PC-9 (cell line): ENCODE measurements around the gene FGF9. TPM values are rescaled to one million over a fixed set of nuclear protein-coding genes. Genes with fewer than 3 reads are reported as not detected.

Experiments
- BruUV-seq: library from RNA; stranded (reverse); fragments of 400-500 nt; replicated peaks from 2 replicates; lab custom pipeline; 2021; lab: Mats Ljungman, UMichigan
- CTCF ChIA-PET: fragments of 300-600 bp; sonication (Branson Sonifier 250); formaldehyde crosslinking; loops from one replicate; lab custom pipeline; 2022; ENCODE audit warnings: antibody characterized with exemption; lab: Charles Lee
- POLR2A ChIA-PET: fragments of 300-600 bp; sonication (Branson Sonifier 250); formaldehyde crosslinking; loops from one replicate; lab custom pipeline; 2022; ENCODE audit warnings: antibody characterized with exemption; ENCODE audit not compliant: unreplicated experiment; lab: Charles Lee
- DNase-seq, 2 experiments: peaks; one replicate each; pipeline versions ENCODE4 v3.0.0 to v3.0.0-alpha.2; 2015 to 2022; ENCODE audit warnings: mixed read lengths in 1 of 2
- H2AFZ ChIP-seq: fragments of 200-600 bp; sonication (generic); 2 replicates; pipeline ENCODE4 v1.8.1; 2017; ENCODE audit warnings: antibody characterized with exemption
- H3F3A ChIP-seq: fragments of 200-600 bp; sonication (generic); 2 replicates; pipeline ENCODE4 v1.8.1; 2017; ENCODE audit warnings: antibody characterized with exemption, mild to moderate bottlenecking, low read depth; ENCODE audit not compliant: insufficient read depth
- H3K27ac ChIP-seq: fragments of 200-600 bp; sonication (generic); 2 replicates; pipeline ENCODE4 v1.6.1; 2016; ENCODE audit warnings: mixed run types
- H3K27me3 ChIP-seq: fragments of 200-600 bp; sonication (generic); 2 replicates; pipeline ENCODE4 v1.6.1; 2016; ENCODE audit warnings: low read depth, mixed run types; ENCODE audit not compliant: insufficient read depth
- H3K36me3 ChIP-seq: fragments of 200-600 bp; sonication (generic); 2 replicates; pipeline ENCODE4 v1.6.1; 2016; ENCODE audit warnings: low read depth, mixed run types
- H3K4me1 ChIP-seq: fragments of 200-600 bp; sonication (generic); replicated peaks from 2 replicates; pipeline ENCODE4 v1.6.1; 2016; ENCODE audit warnings: mixed run types; ENCODE audit not compliant: insufficient read depth
- H3K4me2 ChIP-seq: fragments of 200-600 bp; sonication (generic); 2 replicates; pipeline ENCODE4 v1.6.1; 2017; ENCODE audit warnings: mixed run types
- H3K4me3 ChIP-seq: fragments of 200-600 bp; sonication (generic); 2 replicates; pipeline ENCODE4 v1.6.1; 2016; ENCODE audit warnings: mixed run types
- H3K79me2 ChIP-seq: fragments of 200-600 bp; sonication (generic); 2 replicates; pipeline ENCODE4 v1.6.1; 2017; ENCODE audit warnings: low read depth, mixed run types
- H3K9me2 ChIP-seq: fragments of 200-600 bp; sonication (generic); 2 replicates; pipeline ENCODE4 v1.8.1; 2017; ENCODE audit warnings: mild to moderate bottlenecking; ENCODE audit not compliant: insufficient read depth
- H3K9me3 ChIP-seq: fragments of 200-600 bp; sonication (generic); 2 replicates; pipeline ENCODE4 v1.8.1; 2016; ENCODE audit warnings: low read depth; ENCODE audit not compliant: insufficient read depth
- H4K20me1 ChIP-seq: fragments of 200-600 bp; sonication (generic); 2 replicates; pipeline ENCODE4 v1.8.1; 2017; ENCODE audit not compliant: insufficient read depth
- EZH2 ChIP-seq: fragments of 200-600 bp; sonication (generic); IDR thresholded peaks from 2 replicates; pipeline ENCODE4 v1.8.0; 2017; ENCODE audit warnings: antibody characterized with exemption, low read depth
- intact Hi-C: fragments of 100-400 bp; cut with micrococcal nuclease; formaldehyde crosslinking; loops from one replicate; pipeline ENCODE4 v1.10.0; 2022; ENCODE audit not compliant: unreplicated experiment
- total RNA-seq: library from RNA; stranded (reverse); gene quantifications from 2 replicates; pipeline ENCODE4 v1.2.3, GENCODE V29; 2021
- TF ChIP-seq, protein P1 (sequence below): fragments of 200-600 bp; sonication (generic); conservative IDR thresholded peaks from 2 replicates; pipeline ENCODE4 v1.6.1; 2017; ENCODE audit warnings: mixed run types, antibody characterized with exemption, mild to moderate bottlenecking, moderate library complexity

The FGF9 gene
- total RNA-seq, 1 experiment from 2014 or later: not detected

DNA sequence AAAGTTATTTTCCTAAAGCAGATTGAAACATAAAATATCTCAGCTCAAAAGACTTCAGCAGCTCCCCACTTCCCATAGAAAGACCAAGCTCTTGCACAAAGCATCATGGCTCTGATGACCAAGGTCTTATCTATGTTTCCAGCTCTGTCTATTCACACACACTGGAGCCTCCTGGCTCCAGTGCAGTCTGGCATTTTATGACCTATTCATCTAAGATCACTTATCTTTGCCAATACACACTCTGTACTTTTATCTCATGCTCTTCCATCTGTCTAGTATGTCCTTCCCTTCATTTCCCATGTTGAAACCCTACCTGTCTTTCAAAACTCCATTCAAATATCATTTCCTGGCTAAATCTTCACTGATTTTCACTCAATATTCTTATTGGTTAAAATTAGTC is 74.4 kb downstream of the FGF9 start:
- ChIA-PET CTCF (no interaction called here), POLR2A (no interaction called here)
- Histone ChIP-seq H3K4me3 (no peak overlapping the region), H2AFZ (no peak overlapping the region), H3F3A (no peaks in the 10 kb centered on the region), H3K79me2 (no peaks in the 10 kb centered on the region), H4K20me1 (no peaks in the 10 kb centered on the region), H3K4me2 (no peak overlapping the region), H3K36me3 (no peaks in the 10 kb centered on the region), H3K27ac (no peak overlapping the region), H3K9me3 (no peaks in the 10 kb centered on the region), H3K9me2 (no peaks in the 10 kb centered on the region; the same call in 1 of the 2 replicates), H3K4me1 (no peaks in the 10 kb centered on the region), H3K27me3 (peaks cover 26% of the 10 kb centered on the region)
- no peak for TF ChIP-seq EZH2
- intact Hi-C loops: no loop called here
- no TSS peak for BruUV-seq
- no peak for DNase-seq

GRCh38 chr13:21747456-21747855 is 76.6 kb downstream of the FGF9 start:
- H3K27me3 ChIP-seq: peaks cover 4% of the 10 kb centered on the region; the same call in 1 of the 2 replicates
- no peak overlapping the region for H3K27ac ChIP-seq
- H3K9me2 ChIP-seq: no peaks in the 10 kb centered on the region; the same call in 1 of the 2 replicates
- POLR2A ChIA-PET: no interaction called here
- CTCF ChIA-PET: no interaction called here
- no peaks in the 10 kb centered on the region for H3K79me2 ChIP-seq
- H3K4me1 ChIP-seq: no peaks in the 10 kb centered on the region
- intact Hi-C loops: no loop called here
- H4K20me1 ChIP-seq: no peaks in the 10 kb centered on the region
- DNase-seq: no peak
- no peaks in the 10 kb centered on the region for H3K9me3 ChIP-seq
- TF ChIP-seq EZH2: no peak
- TF ChIP-seq, protein P1, sequence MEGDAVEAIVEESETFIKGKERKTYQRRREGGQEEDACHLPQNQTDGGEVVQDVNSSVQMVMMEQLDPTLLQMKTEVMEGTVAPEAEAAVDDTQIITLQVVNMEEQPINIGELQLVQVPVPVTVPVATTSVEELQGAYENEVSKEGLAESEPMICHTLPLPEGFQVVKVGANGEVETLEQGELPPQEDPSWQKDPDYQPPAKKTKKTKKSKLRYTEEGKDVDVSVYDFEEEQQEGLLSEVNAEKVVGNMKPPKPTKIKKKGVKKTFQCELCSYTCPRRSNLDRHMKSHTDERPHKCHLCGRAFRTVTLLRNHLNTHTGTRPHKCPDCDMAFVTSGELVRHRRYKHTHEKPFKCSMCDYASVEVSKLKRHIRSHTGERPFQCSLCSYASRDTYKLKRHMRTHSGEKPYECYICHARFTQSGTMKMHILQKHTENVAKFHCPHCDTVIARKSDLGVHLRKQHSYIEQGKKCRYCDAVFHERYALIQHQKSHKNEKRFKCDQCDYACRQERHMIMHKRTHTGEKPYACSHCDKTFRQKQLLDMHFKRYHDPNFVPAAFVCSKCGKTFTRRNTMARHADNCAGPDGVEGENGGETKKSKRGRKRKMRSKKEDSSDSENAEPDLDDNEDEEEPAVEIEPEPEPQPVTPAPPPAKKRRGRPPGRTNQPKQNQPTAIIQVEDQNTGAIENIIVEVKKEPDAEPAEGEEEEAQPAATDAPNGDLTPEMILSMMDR: no peak
- H2AFZ ChIP-seq: no peak overlapping the region
- BruUV-seq: no TSS peak
- H3K4me3 ChIP-seq: no peak overlapping the region
- H3K4me2 ChIP-seq: no peak overlapping the region
- H3K36me3 ChIP-seq: no peaks in the 10 kb centered on the region
- H3F3A ChIP-seq: no peaks in the 10 kb centered on the region

DNA sequence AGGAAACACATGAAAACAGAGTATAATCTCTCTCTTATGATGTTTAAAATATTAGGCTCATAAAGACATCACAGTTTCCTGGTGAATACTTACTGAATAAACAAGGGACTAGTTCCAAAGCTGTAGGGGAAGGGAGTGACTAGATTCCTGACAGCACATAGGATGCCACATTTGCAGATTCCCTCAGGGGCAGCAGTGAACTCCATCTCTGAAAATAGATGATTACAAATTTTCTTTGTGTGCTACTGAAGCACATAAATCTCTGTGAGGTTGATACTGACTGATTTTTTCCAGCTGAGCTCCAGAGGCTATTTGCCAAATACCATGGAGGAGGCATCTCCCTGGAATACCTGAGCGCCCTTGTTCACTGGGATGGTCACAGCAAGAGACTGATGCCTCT is 77.3 kb downstream of the FGF9 start:
- CTCF ChIA-PET: no interaction called here

More for the DNA sequence above, 77.3 kb downstream of the FGF9 start:
- Histone ChIP-seq H3K4me1 (no peaks in the 10 kb centered on the region), H3K27me3 (peaks cover 3% of the 10 kb centered on the region; the same call in 1 of the 2 replicates), H3F3A (no peaks in the 10 kb centered on the region), H3K27ac (no peak overlapping the region), H3K4me2 (no peak overlapping the region), H3K4me3 (no peak overlapping the region), H3K9me2 (no peaks in the 10 kb centered on the region; the same call in 1 of the 2 replicates), H3K36me3 (no peaks in the 10 kb centered on the region), H3K79me2 (no peaks in the 10 kb centered on the region), H4K20me1 (no peaks in the 10 kb centered on the region), H3K9me3 (no peaks in the 10 kb centered on the region), H2AFZ (no peak overlapping the region)
- intact Hi-C loops: no loop called here
- no peak for DNase-seq
- POLR2A ChIA-PET: no interaction called here
- no TSS peak for BruUV-seq
- TF ChIP-seq EZH2: no peak
- TF ChIP-seq, protein P1: no peak
